ENCODE measurements around the gene SSTR4. TPM values are rescaled to one million over a fixed set of nuclear protein-coding genes. Genes with fewer than 3 reads are reported as not detected.
A peak's percentile ranks its signal among the peaks of the same experiment; 100 is the strongest.

SSTR4 gene
- total RNA-seq, 1 experiment from 2014 or later = not detected

GRCh38 chr20:23013429-23013828 is 21.7 kb upstream of the SSTR4 start:
- intact Hi-C loops (cut with micrococcal nuclease; ENCODE audit: unreplicated experiment) = no loop called here
- H3K9me3 Mint-ChIP-seq (ENCODE audit: unreplicated experiment) = no peaks in the 10 kb centered on the region
- no peaks in the 10 kb centered on the region for H3K9me3 ChIP-seq
- no peaks in the 10 kb centered on the region for H3K36me3 ChIP-seq (ENCODE audit: control insufficient read depth, insufficient read depth, low read length)
- no peak for TF ChIP-seq CTCF (IDR thresholded peaks at IDR 0.05; ENCODE audit: insufficient read depth in 1 of 2, low read depth in 1 of 2, low read length in 1 of 2, severe bottlenecking in 1 of 2, unreplicated experiment in 1 of 2)
- no peak overlapping the region for H3K4me3 ChIP-seq (ENCODE audit: low read depth, low read length)
- H3K4me1 Mint-ChIP-seq (ENCODE audit: low read depth, unreplicated experiment) = peaks cover 15% of the 10 kb centered on the region
- DNase-seq = no peak
- H3K27me3 ChIP-seq (replicated peaks; ENCODE audit: control insufficient read depth, insufficient read depth, low read length) = no peaks in the 10 kb centered on the region
- no peaks in the 10 kb centered on the region for H3K36me3 Mint-ChIP-seq (ENCODE audit: insufficient read depth, unreplicated experiment)
- ChIA-PET CTCF (interaction anchor here (0.6 kb wide), 1 partner anchor 72 kb away, joined by 3 read pairs; no protein-coding TSS in a partner anchor), POLR2A (no interaction called here)
- H3K27ac Mint-ChIP-seq (ENCODE audit: unreplicated experiment) = no peak overlapping the region
- BruUV-seq (replicated peaks) = no TSS peak
- peaks cover 20% of the 10 kb centered on the region for H3K4me1 ChIP-seq
- H3K4me3 Mint-ChIP-seq (ENCODE audit: unreplicated experiment) = no peak overlapping the region
- no peaks in the 10 kb centered on the region for H3K27me3 Mint-ChIP-seq (ENCODE audit: insufficient read depth, unreplicated experiment)

- no peaks in the 10 kb centered on the region for H3K9me3 Mint-ChIP-seq (ENCODE audit: unreplicated experiment)
- Histone ChIP-seq H3K27me3 (replicated peaks; ENCODE audit: control insufficient read depth, insufficient read depth, low read length) (no peaks in the 10 kb centered on the region), H3K36me3 (ENCODE audit: control insufficient read depth, insufficient read depth, low read length) (no peaks in the 10 kb centered on the region), H3K4me3 (ENCODE audit: low read depth, low read length) (no peak overlapping the region), H3K4me1 (peaks cover 45% of the 10 kb centered on the region), H3K9me3 (no peaks in the 10 kb centered on the region)
- H3K27me3 Mint-ChIP-seq (ENCODE audit: insufficient read depth, unreplicated experiment) = no peaks in the 10 kb centered on the region
- H3K36me3 Mint-ChIP-seq (ENCODE audit: insufficient read depth, unreplicated experiment) = no peaks in the 10 kb centered on the region
- no peak overlapping the region for H3K27ac Mint-ChIP-seq (ENCODE audit: unreplicated experiment)
- ChIA-PET POLR2A (no interaction called here), CTCF (no interaction called here)
- peaks cover 25% of the 10 kb centered on the region for H3K4me1 Mint-ChIP-seq (ENCODE audit: low read depth, unreplicated experiment)
- no peak for TF ChIP-seq CTCF (IDR thresholded peaks at IDR 0.05; ENCODE audit: insufficient read depth in 1 of 2, low read depth in 1 of 2, low read length in 1 of 2, severe bottlenecking in 1 of 2, unreplicated experiment in 1 of 2)
- DNase-seq = peak in 1 of 2 experiments; percentile 17
- no peak overlapping the region for H3K4me3 Mint-ChIP-seq (ENCODE audit: unreplicated experiment)
- no TSS peak for BruUV-seq (replicated peaks)
- intact Hi-C loops (cut with micrococcal nuclease; ENCODE audit: unreplicated experiment) = no loop called here
These were observed 17.6 kb upstream of the SSTR4 start for GRCh38 chr20:23017516-23017915.

GRCh38 chr20:23018432-23018831 is 16.7 kb upstream of the SSTR4 start:
- Mint-ChIP-seq H3K27me3 (ENCODE audit: insufficient read depth, unreplicated experiment) (no peaks in the 10 kb centered on the region), H3K9me3 (ENCODE audit: unreplicated experiment) (no peaks in the 10 kb centered on the region), H3K27ac (ENCODE audit: unreplicated experiment) (no peak overlapping the region), H3K4me1 (ENCODE audit: low read depth, unreplicated experiment) (peaks cover 35% of the 10 kb centered on the region), H3K36me3 (ENCODE audit: insufficient read depth, unreplicated experiment) (peaks cover 5% of the 10 kb centered on the region), H3K4me3 (ENCODE audit: unreplicated experiment) (no peak overlapping the region)
- Histone ChIP-seq H3K36me3 (ENCODE audit: control insufficient read depth, insufficient read depth, low read length) (no peaks in the 10 kb centered on the region), H3K27me3 (replicated peaks; ENCODE audit: control insufficient read depth, insufficient read depth, low read length) (no peaks in the 10 kb centered on the region), H3K4me1 (peaks cover 52% of the 10 kb centered on the region), H3K4me3 (ENCODE audit: low read depth, low read length) (no peak overlapping the region), H3K9me3 (no peaks in the 10 kb centered on the region)
- TF ChIP-seq CTCF (IDR thresholded peaks at IDR 0.05; ENCODE audit: insufficient read depth in 1 of 2, low read depth in 1 of 2, low read length in 1 of 2, severe bottlenecking in 1 of 2, unreplicated experiment in 1 of 2) = no peak
- DNase-seq = no peak
- no TSS peak for BruUV-seq (replicated peaks)
- ChIA-PET POLR2A (no interaction called here), CTCF (interaction anchor here (0.5 kb wide), 1 partner anchor 20 kb away, joined by 3 read pairs; no protein-coding TSS in a partner anchor)
- intact Hi-C loops (cut with micrococcal nuclease; ENCODE audit: unreplicated experiment) = no loop called here

Measured in Caco-2 (cell line).